Measurements from ENCODE around the gene PPP2R5C.

DNA sequence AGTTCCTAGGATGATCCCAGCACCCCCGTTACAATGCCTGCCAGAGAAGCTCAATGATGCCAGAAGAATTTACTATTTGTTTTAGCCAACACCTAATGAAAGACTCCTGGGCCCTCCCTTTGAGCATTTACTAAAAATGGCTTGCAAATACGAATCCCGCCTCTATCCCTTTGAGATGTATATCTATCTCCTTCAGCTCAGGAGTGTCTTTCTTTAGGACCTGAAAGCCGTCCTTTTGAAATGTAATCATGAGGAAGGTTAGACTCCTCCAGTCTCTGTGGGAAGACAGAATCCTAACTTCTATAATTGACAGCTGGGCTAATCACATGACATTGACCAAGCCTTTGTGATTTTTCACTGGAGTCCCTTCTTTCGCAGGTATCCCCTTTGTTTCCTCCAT, 183.7 kb downstream of the PPP2R5C start:
- TF ChIP-seq, protein P1, sequence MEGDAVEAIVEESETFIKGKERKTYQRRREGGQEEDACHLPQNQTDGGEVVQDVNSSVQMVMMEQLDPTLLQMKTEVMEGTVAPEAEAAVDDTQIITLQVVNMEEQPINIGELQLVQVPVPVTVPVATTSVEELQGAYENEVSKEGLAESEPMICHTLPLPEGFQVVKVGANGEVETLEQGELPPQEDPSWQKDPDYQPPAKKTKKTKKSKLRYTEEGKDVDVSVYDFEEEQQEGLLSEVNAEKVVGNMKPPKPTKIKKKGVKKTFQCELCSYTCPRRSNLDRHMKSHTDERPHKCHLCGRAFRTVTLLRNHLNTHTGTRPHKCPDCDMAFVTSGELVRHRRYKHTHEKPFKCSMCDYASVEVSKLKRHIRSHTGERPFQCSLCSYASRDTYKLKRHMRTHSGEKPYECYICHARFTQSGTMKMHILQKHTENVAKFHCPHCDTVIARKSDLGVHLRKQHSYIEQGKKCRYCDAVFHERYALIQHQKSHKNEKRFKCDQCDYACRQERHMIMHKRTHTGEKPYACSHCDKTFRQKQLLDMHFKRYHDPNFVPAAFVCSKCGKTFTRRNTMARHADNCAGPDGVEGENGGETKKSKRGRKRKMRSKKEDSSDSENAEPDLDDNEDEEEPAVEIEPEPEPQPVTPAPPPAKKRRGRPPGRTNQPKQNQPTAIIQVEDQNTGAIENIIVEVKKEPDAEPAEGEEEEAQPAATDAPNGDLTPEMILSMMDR (IDR thresholded peaks at IDR 0.05) = no peak
- TF ChIP-seq TCF7L2 (IDR thresholded peaks at IDR 0.05; ENCODE audit: low read depth, low read length) = no peak
- TF ChIP-seq, protein P2, sequence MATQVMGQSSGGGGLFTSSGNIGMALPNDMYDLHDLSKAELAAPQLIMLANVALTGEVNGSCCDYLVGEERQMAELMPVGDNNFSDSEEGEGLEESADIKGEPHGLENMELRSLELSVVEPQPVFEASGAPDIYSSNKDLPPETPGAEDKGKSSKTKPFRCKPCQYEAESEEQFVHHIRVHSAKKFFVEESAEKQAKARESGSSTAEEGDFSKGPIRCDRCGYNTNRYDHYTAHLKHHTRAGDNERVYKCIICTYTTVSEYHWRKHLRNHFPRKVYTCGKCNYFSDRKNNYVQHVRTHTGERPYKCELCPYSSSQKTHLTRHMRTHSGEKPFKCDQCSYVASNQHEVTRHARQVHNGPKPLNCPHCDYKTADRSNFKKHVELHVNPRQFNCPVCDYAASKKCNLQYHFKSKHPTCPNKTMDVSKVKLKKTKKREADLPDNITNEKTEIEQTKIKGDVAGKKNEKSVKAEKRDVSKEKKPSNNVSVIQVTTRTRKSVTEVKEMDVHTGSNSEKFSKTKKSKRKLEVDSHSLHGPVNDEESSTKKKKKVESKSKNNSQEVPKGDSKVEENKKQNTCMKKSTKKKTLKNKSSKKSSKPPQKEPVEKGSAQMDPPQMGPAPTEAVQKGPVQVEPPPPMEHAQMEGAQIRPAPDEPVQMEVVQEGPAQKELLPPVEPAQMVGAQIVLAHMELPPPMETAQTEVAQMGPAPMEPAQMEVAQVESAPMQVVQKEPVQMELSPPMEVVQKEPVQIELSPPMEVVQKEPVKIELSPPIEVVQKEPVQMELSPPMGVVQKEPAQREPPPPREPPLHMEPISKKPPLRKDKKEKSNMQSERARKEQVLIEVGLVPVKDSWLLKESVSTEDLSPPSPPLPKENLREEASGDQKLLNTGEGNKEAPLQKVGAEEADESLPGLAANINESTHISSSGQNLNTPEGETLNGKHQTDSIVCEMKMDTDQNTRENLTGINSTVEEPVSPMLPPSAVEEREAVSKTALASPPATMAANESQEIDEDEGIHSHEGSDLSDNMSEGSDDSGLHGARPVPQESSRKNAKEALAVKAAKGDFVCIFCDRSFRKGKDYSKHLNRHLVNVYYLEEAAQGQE (IDR thresholded peaks at IDR 0.05; ENCODE audit: insufficient read depth in 1 of 2, low read depth in 2 of 2, low read length in 1 of 2) = no peak
